ENCODE results near the gene UGGT2.
"Not testable (repeated sequence)": the region's sequence is repeated elsewhere in the genome, so short reads cannot be mapped to it uniquely, and the experiment has no call there.

UGGT2 gene

GRCh38 chr13:95956589-95957148 is 96.5 kb downstream of the UGGT2 start:
- DNase-seq, result no peak

GRCh38 chr13:95955719-95956118 is 97.5 kb downstream of the UGGT2 start:
- no peak for DNase-seq

GRCh38 chr13:95955255-95955654 is 97.9 kb downstream of the UGGT2 start:
- no peak for DNase-seq

- DNase-seq, result no peak
These were observed 98.9 kb downstream of the UGGT2 start for GRCh38 chr13:95954266-95954665.

- DNase-seq, result no peak
These were observed 103.1 kb downstream of the UGGT2 start for GRCh38 chr13:95950103-95950502.

- DNase-seq, result no peak
These were observed 104.5 kb downstream of the UGGT2 start for GRCh38 chr13:95948656-95949055.

GRCh38 chr13:95937714-95938320 is 115.4 kb downstream of the UGGT2 start:
- DNase-seq, result no peak

GRCh38 chr13:95931300-95932025 is 121.7 kb downstream of the UGGT2 start:
- DNase-seq, result no peak

GRCh38 chr13:95929430-95929829 is 123.8 kb downstream of the UGGT2 start:
- no peak for DNase-seq

GRCh38 chr13:95928367-95928906 is 124.8 kb downstream of the UGGT2 start:
- not testable (repeated sequence) for DNase-seq

- DNase-seq, result no peak
These were observed 127.0 kb downstream of the UGGT2 start for GRCh38 chr13:95926231-95926630.

- no peak for DNase-seq
These were observed 128.7 kb downstream of the UGGT2 start for GRCh38 chr13:95924389-95924994.

GRCh38 chr13:95921485-95921884 is 131.7 kb downstream of the UGGT2 start:
- DNase-seq, result no peak

- no peak for DNase-seq
These were observed 132.7 kb downstream of the UGGT2 start for GRCh38 chr13:95920485-95920884.

- no peak for DNase-seq
These were observed 134.3 kb downstream of the UGGT2 start for GRCh38 chr13:95918860-95919259.

GRCh38 chr13:95914991-95915501 is 138.2 kb downstream of the UGGT2 start:
- no peak for DNase-seq

- no peak for DNase-seq
These were observed 146.2 kb downstream of the UGGT2 start for GRCh38 chr13:95906999-95907398.

GRCh38 chr13:95903569-95903968 is 149.6 kb downstream of the UGGT2 start:
- DNase-seq, result no peak

- DNase-seq, result no peak
These were observed 150.5 kb downstream of the UGGT2 start for GRCh38 chr13:95902741-95903140.

GRCh38 chr13:95898256-95898655 is 154.9 kb downstream of the UGGT2 start:
- DNase-seq, result no peak

- no peak for DNase-seq
These were observed 156.9 kb downstream of the UGGT2 start for GRCh38 chr13:95896301-95896700.

- DNase-seq, result no peak
These were observed 159.3 kb downstream of the UGGT2 start for GRCh38 chr13:95893861-95894260.

- no peak for DNase-seq
These were observed 171.1 kb downstream of the UGGT2 start for GRCh38 chr13:95882121-95882520.
